Activated CD4-positive, alpha-beta T cell treated with anti-CD3 and anti-CD28 coated beads, Interleukin-2, amount 50 U/mL, for 16 hours (primary cell): ENCODE data around the gene TAX1BP1.

Experiments used
- DNase-seq: peaks from one replicate; pipeline ENCODE4 v3.0.0-alpha.2; 2020

Gene TAX1BP1

DNA sequence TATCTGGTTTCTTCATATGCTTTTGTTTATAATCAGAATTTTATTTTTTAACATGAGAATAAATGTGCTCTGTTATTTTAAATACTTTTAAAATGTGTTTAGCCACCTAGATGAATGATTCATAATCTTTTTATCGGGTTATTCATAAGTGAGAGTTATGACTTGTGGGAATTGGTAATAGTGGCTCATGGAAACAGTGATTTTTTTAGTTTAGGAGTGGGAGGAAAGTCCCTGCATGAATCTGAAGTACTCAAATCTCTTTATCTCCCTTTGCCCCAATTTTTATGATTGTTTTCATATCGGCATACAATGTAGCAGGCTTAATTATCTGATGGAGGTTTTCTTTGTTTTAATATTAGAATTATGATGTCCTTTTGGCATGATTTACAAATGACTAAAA, 42.9 kb downstream of the TAX1BP1 start:
- DNase-seq, result peak; percentile 34

DNA sequence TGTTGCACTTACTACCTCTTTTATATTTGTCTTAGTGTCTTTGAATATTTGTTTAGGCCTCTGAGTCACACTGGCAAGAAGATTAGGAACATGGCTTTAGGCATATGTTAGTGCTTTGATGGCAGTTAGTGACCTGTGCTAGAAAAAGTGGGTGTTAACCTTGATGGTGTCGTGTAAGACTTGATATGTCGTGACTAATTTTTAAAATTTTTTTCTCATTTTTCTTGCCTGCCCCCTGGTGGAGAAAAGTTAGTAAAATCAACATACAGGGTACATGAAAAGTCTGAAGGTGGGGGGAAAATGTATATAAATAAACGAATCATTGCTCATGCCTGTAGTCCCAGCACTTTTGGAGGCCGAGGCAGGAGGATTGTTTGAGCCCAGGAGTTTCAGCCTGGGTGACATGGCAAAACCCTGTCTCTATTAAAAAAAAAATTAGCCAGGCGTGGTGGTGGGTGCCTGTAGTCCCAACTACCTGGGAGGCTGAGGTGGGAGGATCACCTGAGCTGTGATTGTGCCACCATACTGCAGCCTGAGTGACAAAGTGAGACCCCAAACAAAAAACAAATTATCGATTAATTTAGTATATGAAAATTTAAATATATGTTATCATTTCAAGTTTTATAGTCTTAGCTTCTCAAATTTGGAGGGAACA, 44.6 kb downstream of the TAX1BP1 start:
- peak; percentile 63 for DNase-seq

DNA sequence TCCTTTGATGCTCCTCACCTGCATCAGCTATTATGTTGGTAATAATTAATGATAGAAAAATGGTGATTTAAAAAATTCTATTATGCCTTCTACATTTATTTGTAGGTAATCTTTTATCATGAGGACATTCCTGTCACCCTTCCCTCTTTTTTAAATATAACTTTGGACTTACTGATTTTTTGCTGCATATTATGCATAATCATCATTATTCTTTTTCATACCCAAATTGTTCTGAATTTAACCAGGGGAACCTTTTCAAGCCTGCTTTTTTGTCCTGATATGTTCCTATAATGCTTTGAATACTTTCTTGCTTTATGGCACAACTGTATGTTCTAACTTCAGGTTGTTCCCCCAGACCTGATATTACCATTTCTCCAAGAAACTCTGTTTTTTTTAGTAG, 48.5 kb downstream of the TAX1BP1 start:
- no peak for DNase-seq

DNA sequence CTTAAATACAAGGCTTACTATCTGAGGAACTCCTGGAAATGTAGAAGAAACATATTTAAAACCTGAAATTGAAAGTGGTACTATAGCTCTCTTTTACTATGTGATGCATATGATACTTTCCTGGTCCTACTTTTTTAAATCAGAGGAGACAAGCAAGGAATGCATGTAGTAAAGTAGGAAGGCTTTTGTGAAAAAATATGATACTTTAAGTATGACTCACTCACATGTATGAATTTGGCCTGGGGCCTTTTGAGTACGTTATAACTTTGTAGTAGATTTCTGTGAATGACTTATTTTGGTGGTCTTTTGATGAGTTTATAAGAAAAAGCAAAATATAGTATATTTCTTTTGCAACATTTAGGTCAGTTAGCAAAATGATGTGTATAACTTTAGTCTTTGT, 53.8 kb downstream of the TAX1BP1 start:
- DNase-seq, result no peak

DNA sequence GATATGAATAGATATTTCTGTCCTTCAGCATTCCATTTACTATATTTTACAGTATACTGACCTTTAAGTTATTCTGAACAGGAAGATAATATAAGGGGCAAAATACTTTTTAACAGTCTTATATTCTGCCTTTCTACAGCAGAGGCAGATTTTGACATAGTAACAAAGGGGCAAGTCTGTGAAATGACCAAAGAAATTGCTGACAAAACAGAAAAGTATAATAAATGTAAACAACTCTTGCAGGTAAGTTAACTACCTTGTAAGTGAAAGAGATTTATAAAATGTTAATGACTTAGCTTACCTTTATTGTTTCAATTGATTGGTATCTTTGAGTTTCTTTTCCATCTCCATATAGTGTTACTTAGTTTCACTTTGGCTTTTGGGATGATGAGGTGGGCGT, 56.0 kb downstream of the TAX1BP1 start:
- no peak for DNase-seq

DNA sequence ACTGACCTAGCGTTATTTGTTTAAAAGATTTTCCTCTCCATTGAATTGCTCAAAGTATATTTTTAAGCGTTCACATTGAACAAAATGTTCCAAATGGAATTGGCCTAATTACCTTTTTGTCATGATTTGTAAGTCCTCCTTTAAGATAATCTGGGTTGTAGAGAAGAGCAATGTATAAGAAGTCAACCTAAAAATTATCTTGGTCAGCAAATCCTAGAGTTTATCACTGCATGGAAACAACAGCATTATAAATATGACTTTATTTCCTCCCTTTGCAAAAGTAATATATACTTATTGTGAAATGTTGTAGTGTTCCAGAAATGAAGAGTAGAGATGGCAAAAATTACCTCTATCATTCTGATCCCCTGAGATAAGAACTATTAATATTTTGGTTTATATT, 59.2 kb downstream of the TAX1BP1 start:
- DNase-seq, result no peak

DNA sequence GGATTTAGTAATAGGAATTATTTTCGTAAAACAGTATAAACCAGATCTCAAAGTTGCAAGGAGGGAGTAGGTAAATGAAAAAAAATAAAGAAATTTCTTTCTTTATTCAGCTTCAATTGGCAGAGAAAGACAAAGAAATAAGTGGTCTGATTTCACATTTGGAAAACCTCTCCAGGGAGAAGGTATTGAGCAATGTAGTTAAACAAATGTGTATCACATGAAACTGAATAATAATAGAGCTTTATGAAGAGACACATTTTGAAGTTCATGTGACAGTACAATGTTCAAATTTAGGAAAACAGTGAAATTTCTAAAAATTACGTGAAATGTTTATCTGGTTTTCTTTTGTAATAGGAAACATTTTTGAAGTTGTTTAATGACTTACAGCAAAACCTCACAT, 63.0 kb downstream of the TAX1BP1 start:
- DNase-seq, result no peak

DNA sequence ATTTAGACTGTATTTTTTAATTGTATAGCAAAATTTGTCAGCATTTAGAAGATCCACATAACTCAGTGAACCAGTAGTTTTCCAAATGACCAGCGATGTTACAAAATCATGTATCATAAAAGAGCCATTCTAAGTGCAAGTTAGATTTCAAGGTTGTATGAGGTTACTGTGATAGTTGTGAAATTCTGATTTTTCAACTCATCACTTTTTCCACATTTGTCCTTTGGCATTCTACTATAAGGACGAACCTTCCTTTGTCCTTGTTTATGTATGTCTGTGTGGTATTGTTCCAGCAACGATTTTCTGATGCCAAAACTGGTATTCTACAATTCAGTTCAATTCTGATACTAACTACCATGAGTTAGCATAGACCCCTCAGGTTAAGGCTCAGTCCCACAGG, 64.2 kb downstream of the TAX1BP1 start:
- no peak for DNase-seq

DNA sequence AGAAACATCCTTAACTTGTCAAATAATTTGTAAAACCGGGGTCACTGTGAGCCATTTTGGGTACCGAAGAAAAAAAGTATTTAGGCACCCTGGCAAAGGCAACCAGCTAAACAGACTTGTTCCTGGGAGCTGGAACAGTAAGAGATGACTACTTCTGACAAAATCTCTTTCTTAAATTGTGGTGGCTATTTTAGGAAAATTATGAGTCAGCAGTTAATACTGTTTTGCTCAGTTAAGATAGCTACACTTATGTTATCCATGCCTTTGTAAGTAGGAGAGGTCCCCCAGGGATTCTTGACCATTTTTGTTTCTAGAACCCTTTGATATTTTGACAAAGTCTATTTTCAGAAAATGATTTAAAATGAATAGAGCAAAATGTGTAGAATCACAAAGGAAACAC, 68.7 kb downstream of the TAX1BP1 start:
- DNase-seq, result no peak

DNA sequence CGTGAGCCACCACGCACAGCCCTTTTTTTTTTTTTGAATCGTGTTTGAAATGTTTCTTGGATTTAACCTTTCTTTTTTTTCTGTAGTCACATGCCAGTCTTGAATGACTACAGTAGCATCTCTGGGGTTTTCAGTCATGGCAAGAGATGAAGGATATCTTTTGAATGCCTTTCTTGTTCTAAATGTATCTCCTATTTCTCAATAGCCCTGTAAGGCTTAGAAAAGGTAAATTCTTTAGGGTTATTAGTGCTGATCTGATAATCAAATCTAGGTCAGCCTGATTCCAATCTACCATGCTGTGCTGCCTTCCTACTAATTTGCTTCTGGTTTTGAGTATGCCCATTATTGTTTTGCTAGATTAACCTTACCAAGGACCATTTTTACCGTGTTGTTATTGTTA, 70.2 kb downstream of the TAX1BP1 start:
- no peak for DNase-seq

DNA sequence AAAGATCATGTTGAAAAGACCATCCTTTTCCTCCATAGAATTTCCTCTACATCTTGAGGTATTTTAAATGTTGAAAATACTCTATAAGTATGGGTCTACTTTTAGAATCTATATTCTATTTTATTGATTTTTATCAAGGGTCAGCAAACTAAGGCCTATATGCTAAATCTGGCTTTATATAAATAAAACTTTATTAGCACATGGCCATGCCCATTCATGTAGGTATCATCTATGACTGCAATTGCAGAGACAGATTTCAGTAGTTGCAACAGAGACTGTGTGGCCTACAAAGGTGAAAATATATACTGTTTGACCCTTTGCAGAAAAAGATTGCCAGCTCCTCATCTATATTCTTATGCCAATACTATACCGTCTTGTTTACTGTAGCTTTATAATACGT, 72.7 kb downstream of the TAX1BP1 start:
- no peak for DNase-seq

DNA sequence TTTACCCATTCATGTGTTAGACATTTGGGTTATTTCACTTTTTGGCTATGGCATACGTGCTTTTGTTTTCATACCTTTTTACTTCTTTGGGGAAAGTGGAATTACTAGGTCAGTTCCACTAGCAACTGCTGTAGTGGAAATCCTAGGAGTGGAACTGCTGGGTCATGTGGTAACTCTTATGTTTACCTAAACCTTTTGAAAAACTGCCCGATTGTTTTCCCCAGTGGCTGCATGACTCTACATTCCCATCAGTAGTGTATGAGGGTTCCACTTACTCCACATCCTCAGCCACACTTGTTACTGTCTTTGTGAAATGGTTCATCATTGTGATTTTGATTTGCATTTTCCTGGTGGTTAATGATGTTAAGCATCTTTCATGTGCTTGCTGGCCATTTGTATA, 82.3 kb downstream of the TAX1BP1 start:
- no peak for DNase-seq

DNA sequence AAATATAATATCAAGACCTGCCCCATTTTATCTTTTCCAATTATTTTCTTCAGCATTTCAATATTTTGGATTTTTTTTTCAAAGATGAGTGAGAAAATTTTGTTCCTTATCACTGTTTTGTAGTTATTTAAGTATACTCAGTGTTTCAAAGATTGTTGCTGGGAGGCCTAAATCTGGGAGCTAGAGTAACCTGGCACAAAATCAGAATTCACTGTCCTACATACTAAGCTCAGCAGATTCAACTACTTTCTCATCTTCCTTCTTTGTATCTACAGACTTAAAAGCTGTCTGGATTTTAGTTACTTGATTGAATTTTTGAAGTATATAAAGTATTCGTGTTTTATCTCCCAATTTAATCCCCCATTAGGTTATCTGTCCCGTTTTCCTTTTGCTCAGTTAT, 85.9 kb downstream of the TAX1BP1 start:
- no peak for DNase-seq

DNA sequence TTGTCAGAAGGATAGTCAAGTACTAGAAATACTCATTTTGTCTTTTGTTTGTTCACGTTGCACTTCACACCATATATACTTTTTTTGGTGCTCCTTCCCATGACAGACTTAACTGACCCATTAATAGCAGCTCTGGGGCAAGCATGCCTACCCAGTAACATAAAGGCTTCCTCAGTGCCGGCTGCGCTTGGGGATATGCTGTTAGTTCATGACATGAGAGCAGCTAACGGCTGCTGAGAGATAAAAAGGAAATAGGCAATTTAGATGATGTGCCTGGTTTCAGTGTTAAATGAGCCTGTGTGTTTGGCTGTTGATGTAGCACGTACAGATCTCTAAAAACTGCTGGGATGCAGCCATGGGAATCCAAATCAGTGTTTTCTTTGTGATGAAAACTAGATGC, 86.4 kb downstream of the TAX1BP1 start:
- DNase-seq, result no peak

DNA sequence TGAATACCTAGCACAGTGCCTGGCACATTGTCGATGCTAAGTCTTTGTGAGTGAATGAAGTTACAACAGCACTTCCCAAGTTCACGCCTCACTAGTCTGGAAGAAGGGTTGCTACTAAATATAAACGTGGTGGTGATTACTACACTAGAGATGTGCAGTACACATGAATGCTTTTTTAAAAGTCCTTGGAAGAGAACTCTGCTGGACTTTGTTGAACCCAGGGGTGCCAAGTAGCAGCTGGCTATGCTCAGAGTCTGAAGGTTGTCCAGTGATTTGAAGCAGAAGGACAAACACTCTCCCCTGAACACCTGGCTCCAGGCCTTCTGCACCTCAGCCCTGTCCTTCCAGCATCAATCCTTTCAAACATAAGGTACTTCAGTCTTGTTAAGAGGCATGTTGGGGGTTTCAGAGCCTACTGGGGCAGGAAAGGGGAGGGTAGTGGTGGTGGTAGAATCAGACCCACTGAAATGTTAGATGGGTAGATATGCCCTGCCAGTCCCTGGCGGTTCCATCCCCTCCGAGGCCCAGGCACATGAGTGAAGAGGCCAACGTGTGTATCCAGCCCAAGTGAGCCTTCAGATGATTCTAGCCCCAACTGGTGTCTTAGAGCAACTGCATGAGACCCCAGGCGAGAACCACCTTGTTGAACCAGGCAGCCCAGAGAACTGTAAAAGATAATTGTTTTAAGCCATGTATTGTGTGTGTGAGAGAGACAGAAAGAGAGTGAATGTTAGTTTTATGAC, 94.4 kb downstream of the TAX1BP1 start:
- no peak for DNase-seq

DNA sequence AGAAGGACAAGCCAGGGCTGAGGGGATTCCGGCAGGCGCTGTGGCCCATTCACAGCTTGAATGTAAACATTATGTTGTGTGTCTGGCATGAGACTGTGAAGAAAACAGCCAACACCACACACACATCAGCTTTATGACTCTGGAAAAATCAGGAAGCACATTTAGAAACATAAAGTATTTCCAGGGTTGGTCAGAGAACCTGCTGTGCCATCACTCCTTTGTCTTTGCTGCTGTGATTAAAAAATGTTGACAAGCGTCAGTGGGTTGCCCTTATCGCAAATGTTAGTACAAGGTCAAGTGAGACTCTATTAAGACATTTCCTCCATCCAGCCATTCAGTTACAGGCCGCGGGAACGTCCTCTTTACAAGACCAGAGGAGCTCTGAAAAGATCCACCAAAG, 95.4 kb downstream of the TAX1BP1 start:
- DNase-seq, result no peak

DNA sequence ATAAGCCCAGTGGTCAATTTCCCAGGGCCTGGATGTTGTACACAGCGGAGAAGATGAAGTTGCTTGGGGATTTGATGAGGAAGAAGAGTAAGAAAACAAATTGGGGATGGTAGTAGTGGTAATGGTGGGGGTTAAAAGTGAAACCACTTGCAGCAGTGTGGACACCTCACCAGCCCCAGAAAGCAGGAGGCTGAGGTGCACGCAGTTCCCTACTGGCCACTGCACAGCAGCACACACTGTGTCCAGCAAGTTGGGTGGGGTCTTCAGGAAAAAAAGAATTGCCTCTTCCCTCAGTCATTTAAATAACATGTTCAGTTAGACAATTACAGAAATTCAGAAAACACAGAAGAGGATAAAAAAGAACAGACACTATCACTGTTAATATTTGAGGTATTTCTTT, 96.6 kb downstream of the TAX1BP1 start:
- DNase-seq, result no peak

DNA sequence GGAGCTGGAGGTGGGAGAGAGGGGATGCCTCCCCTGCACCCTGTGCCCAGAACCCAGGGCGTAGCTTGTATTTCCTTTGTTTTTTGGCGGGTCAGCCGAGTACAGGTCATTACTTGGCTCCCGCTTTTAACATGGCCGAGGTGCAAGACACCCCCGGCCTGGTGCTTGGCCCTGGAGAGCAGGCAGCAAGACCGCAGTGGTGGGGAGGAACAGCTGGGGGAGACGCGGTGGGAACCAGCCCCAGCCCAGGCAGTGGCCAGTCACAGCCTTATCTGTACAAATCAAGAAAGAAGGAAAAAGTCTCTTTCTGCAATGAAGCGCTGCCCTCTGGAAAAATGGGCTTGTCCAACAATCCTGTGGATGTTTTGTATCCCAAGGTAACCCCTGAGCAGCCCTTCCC, 99.1 kb downstream of the TAX1BP1 start:
- DNase-seq, result no peak

DNA sequence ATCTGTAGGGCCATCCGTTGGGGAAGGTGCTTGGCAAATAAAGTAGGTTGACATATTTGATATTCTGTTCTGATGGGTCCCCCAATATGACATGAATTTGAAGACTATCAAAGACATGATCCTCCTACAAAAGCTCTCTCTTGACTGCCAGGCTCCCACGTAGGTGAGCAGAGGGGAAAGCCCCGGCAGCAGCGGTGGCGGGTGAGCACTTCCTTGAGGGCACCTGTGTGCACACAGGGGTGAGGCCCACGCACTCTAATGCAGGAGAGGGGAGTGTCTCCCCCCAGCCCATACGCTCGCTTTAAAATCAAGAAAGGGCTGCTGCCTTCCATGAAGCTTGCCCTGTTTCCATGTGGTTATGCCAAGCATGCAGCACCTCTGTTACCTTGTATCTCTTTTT, 100.4 kb downstream of the TAX1BP1 start:
- DNase-seq, result no peak

DNA sequence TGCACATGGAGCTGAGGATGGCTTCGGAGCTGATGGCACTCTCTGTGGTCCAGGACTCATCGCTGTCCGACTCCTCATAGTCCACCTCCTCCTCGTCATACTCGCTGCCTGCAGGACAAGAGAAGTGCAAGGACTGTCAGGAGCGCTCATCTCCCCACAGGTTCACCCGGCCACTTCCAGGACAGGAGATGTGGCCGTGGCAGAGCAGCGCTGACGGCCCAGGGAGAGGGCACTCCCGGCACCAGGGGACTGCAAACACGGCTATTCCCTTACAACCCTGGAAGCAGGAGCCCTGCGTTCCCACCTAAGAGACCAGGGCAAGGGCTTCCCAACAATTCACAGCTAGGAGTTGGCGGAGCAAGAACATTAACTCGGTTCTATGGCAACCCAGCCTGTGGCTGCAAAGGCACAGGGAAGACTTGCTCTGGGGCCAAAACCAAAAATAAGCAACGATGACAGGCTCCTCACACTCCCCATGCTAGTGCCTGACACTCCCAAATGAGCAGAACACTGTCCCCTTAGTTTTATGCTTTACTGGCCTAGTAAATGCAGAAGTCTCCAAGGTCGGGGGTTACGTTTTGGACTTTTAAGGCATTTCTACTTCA, 100.9 kb downstream of the TAX1BP1 start:
- DNase-seq, result no peak

DNA sequence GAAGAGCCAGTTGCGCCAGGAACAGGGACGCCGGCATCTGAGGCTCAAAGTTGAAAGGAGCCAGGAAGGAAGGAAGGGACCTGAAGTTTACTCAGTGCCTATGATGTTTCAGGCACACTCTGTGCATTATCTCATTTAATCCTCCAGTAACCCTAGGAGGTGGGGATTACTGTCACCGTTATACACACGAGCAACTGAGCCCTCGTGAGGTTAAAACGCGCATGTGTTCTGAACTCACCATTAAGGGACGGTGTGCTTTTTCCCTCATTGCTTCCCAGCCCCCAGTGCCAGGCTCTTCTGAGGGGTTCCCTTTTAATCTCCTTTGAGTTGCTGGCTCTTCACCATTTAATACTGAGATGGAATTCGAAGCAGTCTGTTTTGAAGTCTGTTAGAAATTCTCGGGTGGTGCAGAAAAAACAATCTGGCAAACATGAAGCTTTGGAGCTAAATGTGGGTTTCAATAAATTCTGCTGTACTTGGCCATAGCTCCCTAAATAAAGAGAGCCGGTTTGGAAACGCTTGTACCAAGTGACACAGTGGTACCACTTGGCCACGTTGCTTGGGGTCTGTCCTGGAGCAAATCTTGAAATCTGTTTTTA, 102.2 kb downstream of the TAX1BP1 start:
- no peak for DNase-seq

DNA sequence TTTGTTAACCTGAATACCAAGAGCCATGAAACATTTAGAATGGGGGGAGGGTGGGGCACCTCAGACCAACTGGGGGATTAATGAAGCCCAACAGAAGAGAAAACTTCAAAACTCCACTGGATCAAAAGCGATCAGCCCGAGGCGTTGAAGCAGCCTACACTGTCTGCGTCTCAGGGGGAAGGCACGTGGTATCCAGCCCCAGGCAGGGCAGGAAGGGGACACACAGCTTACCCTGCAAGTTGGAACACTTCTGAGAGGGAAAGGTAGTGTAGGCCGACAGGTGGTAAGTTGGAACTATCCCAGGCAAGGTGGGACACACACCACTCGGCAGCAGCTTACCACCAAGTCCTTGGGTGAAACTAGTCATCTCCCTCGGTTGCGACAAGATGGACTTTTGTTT, 102.9 kb downstream of the TAX1BP1 start:
- DNase-seq, result no peak

DNA sequence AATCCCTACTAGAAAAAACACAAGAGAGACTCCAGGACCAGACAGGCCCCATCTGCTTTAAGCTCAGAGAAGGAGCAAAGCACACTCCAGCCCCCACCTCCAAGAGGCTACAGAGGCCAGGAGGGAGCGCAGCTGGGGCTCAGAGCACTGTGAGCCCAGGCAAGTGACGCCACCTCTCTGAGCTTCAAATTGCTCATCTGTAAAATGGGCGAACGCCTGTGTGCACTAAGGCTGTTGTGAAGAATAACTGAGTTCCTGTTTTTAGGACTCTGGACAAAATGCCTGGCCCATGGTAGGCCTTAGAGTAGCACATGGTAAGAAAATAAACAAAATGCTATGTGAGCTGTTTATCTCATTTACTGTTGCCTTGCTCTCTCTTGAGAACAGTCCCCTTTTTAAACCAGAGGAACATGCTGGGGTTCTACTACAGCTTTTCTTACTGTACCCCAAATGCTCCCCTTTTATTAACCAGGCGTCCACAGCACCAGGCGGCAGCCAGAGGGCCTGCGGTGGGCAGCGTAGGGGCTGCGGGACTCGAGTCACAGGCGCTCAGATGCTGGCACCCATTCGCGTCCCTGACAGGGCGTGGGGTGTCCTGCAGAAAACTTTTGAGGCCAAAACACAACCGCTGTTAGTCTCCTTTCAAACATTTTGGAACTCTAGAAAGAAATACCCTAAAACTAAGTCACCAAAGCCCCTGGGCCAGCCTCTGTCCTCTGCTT, 103.8 kb downstream of the TAX1BP1 start:
- DNase-seq, result no peak

DNA sequence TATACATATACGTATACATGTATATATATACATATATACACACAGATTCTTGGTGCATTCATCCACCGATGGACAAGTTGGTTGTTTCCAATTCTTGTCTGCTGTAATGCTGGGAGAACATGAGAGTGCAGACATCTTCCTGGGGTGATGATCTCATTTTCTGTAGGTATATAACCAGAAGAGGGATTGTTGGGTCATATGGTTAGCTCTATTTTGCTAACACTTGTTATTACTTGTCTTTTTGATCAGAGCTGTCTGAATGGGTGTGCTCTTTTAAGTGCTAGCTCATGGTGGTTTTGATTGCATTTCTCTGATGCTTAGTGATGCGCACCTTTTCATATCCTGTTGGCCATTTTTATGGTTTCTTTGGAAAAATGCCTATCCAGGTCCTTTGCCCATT, 106.4 kb downstream of the TAX1BP1 start:
- peak; percentile 12 for DNase-seq
